Activated B cell treated with CpG ODN at 0.5 μM for 24 hours (primary cell): Measurements from ENCODE around the gene BASP1. TPM values are rescaled to one million over a fixed set of nuclear protein-coding genes. Genes with fewer than 3 reads are reported as not detected.
"Not testable (repeated sequence)": the region's sequence is repeated elsewhere in the genome, so short reads cannot be mapped to it uniquely, and the experiment has no call there.

ENCODE experiments used
- ATAC-seq: fragments of 200-7000 bp; cut with Tn5 transposase; one replicate; pipeline ENCODE4 v1.10.0; 2021; ENCODE audit warnings: low read depth, mild to moderate bottlenecking, moderate library complexity
- CTCF ChIA-PET: fragments of 350-600 bp; sonication (Branson Sonifier 250); formaldehyde crosslinking; loops from one replicate; lab custom pipeline; 2021; ENCODE audit warnings: antibody characterized with exemption; lab: Charles Lee
- POLR2A ChIA-PET: fragments of 350-600 bp; sonication (Branson Sonifier 250); formaldehyde crosslinking; loops from one replicate; lab custom pipeline; 2021; ENCODE audit warnings: antibody characterized with exemption; lab: Charles Lee
- DNase-seq: peaks from one replicate; pipeline ENCODE4 v3.0.0; 2022
- H3K27ac Mint-ChIP-seq: one replicate; pipeline ENCODE4 v1.8.0; 2020; ENCODE audit warnings: mixed read lengths
- H3K27me3 Mint-ChIP-seq: one replicate; pipeline ENCODE4 v1.8.0; 2021; ENCODE audit warnings: mixed read lengths
- H3K36me3 Mint-ChIP-seq: one replicate; pipeline ENCODE4 v1.8.0; 2021; ENCODE audit warnings: low read depth, mixed read lengths
- H3K4me1 Mint-ChIP-seq: one replicate; pipeline ENCODE4 v1.8.0; 2021; ENCODE audit warnings: mixed read lengths
- H3K4me3 Mint-ChIP-seq: one replicate; pipeline ENCODE4 v1.8.0; 2020; ENCODE audit warnings: mild to moderate bottlenecking, mixed read lengths
- H3K9me3 Mint-ChIP-seq: one replicate; pipeline ENCODE4 v1.8.0; 2020; ENCODE audit warnings: mixed read lengths
- intact Hi-C: fragments of 100-400 bp; cut with micrococcal nuclease; formaldehyde crosslinking; loops from one replicate; pipeline ENCODE4 v1.15.1; 2024
- total RNA-seq: library from RNA; stranded (reverse); gene quantifications from 2 replicates; pipeline ENCODE4 v1.2.3, GENCODE V29; 2022
- TF ChIP-seq, protein P1 (sequence below): fragments of 200-600 bp; IDR thresholded peaks from one replicate; pipeline ENCODE4 v1.8.0; 2022; ENCODE audit warnings: antibody characterized with exemption, mild to moderate bottlenecking

BASP1 gene
- total RNA-seq, 1 donor from 2014 or later, result 316 TPM

DNA sequence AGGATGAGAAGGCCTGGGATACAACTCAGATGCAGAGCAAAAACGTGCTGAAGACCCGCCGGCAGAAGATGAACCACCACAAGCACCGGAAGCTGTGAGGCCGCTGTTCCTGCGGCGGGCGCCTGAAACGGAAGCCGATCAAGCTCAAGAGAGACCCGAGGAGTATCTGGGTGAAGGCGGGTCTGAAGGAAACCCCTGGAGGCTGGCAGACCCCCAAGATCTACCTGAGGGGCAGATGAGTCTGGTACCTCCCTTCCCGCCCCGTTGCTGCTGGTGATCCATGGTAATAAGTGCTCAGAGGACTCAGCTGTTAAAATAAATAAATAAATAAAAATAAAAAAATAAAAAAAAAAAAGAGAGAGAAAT, 89.3 kb downstream of the BASP1 start:
- ATAC-seq, result no peak
- Mint-ChIP-seq H3K27ac (no peak overlapping the region), H3K4me1 (no peaks in the 10 kb centered on the region), H3K9me3 (no peaks in the 10 kb centered on the region), H3K27me3 (no peaks in the 10 kb centered on the region), H3K36me3 (no peaks in the 10 kb centered on the region), H3K4me3 (no peak overlapping the region)
- TF ChIP-seq, protein P1, sequence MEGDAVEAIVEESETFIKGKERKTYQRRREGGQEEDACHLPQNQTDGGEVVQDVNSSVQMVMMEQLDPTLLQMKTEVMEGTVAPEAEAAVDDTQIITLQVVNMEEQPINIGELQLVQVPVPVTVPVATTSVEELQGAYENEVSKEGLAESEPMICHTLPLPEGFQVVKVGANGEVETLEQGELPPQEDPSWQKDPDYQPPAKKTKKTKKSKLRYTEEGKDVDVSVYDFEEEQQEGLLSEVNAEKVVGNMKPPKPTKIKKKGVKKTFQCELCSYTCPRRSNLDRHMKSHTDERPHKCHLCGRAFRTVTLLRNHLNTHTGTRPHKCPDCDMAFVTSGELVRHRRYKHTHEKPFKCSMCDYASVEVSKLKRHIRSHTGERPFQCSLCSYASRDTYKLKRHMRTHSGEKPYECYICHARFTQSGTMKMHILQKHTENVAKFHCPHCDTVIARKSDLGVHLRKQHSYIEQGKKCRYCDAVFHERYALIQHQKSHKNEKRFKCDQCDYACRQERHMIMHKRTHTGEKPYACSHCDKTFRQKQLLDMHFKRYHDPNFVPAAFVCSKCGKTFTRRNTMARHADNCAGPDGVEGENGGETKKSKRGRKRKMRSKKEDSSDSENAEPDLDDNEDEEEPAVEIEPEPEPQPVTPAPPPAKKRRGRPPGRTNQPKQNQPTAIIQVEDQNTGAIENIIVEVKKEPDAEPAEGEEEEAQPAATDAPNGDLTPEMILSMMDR, result no peak
- ChIA-PET POLR2A (no interaction called here), CTCF (no interaction called here)
- intact Hi-C loops, result no loop called here
- no peak for DNase-seq

DNA sequence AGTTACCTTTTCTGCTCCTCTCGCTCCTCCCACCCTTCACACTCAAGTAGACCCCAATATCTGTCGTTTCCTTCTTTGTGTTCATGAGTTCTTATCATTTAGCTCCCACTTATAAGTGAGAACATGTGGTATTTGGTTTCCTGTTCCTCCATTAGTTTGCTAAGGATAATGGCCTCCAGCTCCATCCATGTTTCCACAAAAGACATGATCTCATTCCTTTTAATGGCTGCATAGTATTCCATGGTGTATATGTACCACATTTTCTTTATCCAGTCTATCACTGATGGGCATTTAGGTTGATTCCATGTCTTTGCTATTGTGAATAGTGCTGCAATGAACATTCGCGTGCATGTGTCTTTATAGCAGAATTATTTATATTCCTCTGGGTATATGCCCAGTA, 90.0 kb downstream of the BASP1 start:
- H3K27me3 Mint-ChIP-seq, POLR2A ChIA-PET, ATAC-seq, CTCF ChIA-PET, DNase-seq, H3K36me3 Mint-ChIP-seq, H3K4me1 Mint-ChIP-seq, intact Hi-C loops, H3K4me3 Mint-ChIP-seq, H3K9me3 Mint-ChIP-seq, H3K27ac Mint-ChIP-seq: not testable (repeated sequence)

DNA sequence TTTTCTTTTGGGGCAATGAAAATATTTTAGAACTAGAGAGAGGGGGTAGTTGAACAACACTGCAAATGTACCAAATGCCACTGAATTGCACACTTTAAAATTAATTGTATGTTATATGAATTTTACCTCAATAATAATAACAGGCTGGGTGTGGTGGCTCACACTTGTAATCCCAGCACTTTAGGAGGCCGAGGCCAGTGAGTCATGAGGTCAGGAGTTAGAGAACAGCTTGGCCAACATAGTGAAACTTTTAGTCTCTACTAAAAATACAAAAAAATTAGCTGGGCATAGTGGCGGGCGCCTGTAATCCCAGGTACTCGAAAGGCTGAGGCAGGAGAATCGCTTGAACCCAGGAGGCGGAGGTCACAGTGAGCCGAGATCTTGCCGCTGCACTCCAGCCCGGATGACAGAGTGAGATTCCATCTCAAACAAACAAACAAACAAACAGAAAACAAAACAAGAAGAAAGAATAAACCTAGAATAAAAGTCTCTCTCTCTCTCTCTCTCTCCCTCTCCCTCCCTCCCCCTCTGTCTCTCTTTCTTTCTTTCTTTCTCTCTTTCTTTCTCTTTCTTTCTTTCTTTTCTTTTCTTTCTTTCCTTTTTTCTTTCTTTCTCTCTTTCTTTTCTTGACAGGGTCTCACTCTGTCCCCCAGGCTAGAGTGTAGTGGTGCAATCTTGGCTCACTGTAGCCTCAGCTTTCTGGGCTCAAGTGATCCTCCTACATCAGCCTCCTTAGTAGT, 91.1 kb downstream of the BASP1 start:
- POLR2A ChIA-PET, result no interaction called here
- TF ChIP-seq, protein P1, result no peak
- DNase-seq, result no peak

DNA sequence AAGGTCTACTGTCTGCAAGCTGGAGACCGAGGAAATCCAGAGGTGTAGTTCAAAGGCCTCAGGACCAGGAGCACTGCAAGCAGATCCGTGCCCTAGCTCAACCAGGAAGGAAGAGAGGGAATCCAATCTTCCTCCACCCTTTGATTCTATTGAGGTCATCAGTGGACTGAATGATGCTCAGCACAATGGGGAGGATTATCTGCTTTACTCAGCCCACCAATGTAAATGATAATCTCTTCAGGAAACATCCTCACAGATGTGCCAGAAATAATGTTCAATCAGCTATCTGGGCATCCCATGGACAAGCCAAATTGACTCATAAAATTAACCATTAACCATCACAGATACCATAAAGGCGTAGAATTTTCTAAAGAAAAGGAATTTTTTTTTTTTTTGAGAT, 92.0 kb downstream of the BASP1 start:
- H3K36me3 Mint-ChIP-seq, result no peaks in the 10 kb centered on the region
- ChIA-PET CTCF (no interaction called here), POLR2A (no interaction called here)
- no peak for ATAC-seq
- no peaks in the 10 kb centered on the region for H3K27me3 Mint-ChIP-seq
- TF ChIP-seq, protein P1, result no peak
- DNase-seq, result no peak
- H3K27ac Mint-ChIP-seq, result no peak overlapping the region
- intact Hi-C loops, result no loop called here
- H3K4me1 Mint-ChIP-seq, result peaks cover 1% of the 10 kb centered on the region
- no peak overlapping the region for H3K4me3 Mint-ChIP-seq
- H3K9me3 Mint-ChIP-seq, result no peaks in the 10 kb centered on the region

More for the DNA sequence above, 91.1 kb downstream of the BASP1 start:
- no peaks in the 10 kb centered on the region for H3K36me3 Mint-ChIP-seq
- no peaks in the 10 kb centered on the region for H3K4me1 Mint-ChIP-seq
- ATAC-seq, result no peak
- intact Hi-C loops, result no loop called here
- no peak overlapping the region for H3K27ac Mint-ChIP-seq
- H3K4me3 Mint-ChIP-seq, result no peak overlapping the region
- CTCF ChIA-PET, result no interaction called here
- no peaks in the 10 kb centered on the region for H3K9me3 Mint-ChIP-seq
- H3K27me3 Mint-ChIP-seq, result no peaks in the 10 kb centered on the region

DNA sequence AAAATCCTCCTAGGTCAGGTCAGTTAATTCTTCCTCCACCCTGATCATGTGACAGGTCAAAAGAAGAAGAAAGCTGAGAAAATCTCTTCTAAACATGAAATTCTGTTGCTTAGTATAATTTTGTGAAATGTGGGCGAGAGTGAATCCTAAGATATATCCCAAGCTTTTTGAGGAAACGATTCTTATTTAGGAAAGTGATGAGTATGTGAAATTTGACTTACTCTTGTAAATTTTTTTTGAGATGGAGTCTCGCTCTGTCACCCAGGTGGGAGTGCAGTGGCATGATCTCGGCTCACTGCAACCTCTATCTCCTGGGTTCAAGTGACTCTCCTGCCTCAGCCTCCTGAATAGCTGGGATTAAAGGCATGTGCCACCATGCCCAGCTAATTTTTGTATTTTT, 93.1 kb downstream of the BASP1 start:
- H3K4me1 Mint-ChIP-seq, result peaks cover 12% of the 10 kb centered on the region
- POLR2A ChIA-PET, DNase-seq, CTCF ChIA-PET, H3K27ac Mint-ChIP-seq, H3K9me3 Mint-ChIP-seq, intact Hi-C loops, H3K27me3 Mint-ChIP-seq, H3K36me3 Mint-ChIP-seq, ATAC-seq, H3K4me3 Mint-ChIP-seq: not testable (repeated sequence)

DNA sequence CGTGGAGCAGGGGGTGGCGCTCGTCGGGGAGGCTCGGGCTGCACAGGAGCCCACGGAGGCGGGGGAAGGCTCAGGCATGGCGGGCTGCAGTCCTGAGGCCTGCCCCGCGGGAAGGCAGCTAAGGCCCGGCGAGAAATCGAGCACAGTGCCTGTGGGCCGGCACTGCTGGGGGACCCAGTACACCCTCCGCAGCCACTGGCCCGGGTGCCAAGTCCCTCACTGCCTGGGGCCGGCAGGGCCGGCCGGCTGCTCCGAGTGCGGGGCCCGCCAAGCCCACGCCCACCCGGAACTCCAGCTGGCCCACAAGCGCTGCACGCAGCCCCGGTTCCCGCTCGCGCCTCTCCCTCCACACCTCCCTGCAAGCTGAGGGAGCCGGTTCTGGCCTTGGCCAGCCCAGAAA, 94.4 kb downstream of the BASP1 start:
- H3K4me3 Mint-ChIP-seq, H3K27me3 Mint-ChIP-seq, DNase-seq, H3K9me3 Mint-ChIP-seq, H3K27ac Mint-ChIP-seq, CTCF ChIA-PET, ATAC-seq, intact Hi-C loops, POLR2A ChIA-PET, H3K36me3 Mint-ChIP-seq: not testable (repeated sequence)
- peaks cover 24% of the 10 kb centered on the region for H3K4me1 Mint-ChIP-seq
